ENCODE measurements around the gene PIK3C2G. TPM values are rescaled to one million over a fixed set of nuclear protein-coding genes. Genes with fewer than 3 reads are reported as not detected.
A peak's percentile ranks its signal among the peaks of the same experiment; 100 is the strongest.

Gene PIK3C2G
- polyA plus RNA-seq, 1 donor from 2014 or later = not detected

- Mint-ChIP-seq H3K36me3 (no peaks in the 10 kb centered on the region), H3K9me3 (peaks cover 6 to 12% (median 8%) of the 10 kb centered on the region in 3 donors), H3K4me3 (no peak overlapping the region), H3K27ac (no peak overlapping the region), H3K27me3 (no peaks in the 10 kb centered on the region), H3K4me1 (no peaks in the 10 kb centered on the region)
Observed at GRCh38 chr12:18391151-18391550, 129.8 kb downstream of the PIK3C2G start.

- Mint-ChIP-seq H3K27ac (no peak overlapping the region), H3K4me1 (no peaks in the 10 kb centered on the region), H3K27me3 (no peaks in the 10 kb centered on the region), H3K4me3 (no peak overlapping the region), H3K9me3 (peaks cover 2 to 14% (median 7%) of the 10 kb centered on the region in 3 donors), H3K36me3 (no peaks in the 10 kb centered on the region)
Observed at GRCh38 chr12:18394742-18395141, 133.4 kb downstream of the PIK3C2G start.

- no peak overlapping the region for H3K27ac Mint-ChIP-seq
- H3K36me3 Mint-ChIP-seq = no peaks in the 10 kb centered on the region
- peaks cover 1 to 13% (median 2%) of the 10 kb centered on the region in 3 donors for H3K9me3 Mint-ChIP-seq
- no peaks in the 10 kb centered on the region for H3K4me1 Mint-ChIP-seq
- no peak overlapping the region for H3K4me3 Mint-ChIP-seq
- H3K27me3 Mint-ChIP-seq = no peaks in the 10 kb centered on the region
Observed at GRCh38 chr12:18400186-18400585, 138.9 kb downstream of the PIK3C2G start.

GRCh38 chr12:18402872-18403611 is 141.7 kb downstream of the PIK3C2G start:
- Mint-ChIP-seq H3K27me3 (no peaks in the 10 kb centered on the region), H3K4me1 (no peaks in the 10 kb centered on the region), H3K4me3 (no peak overlapping the region), H3K9me3 (peaks cover 2 to 12% (median 3%) of the 10 kb centered on the region in 3 donors), H3K36me3 (peaks cover 1% of the 10 kb centered on the region), H3K27ac (no peak overlapping the region)

GRCh38 chr12:18411453-18411852 is 150.1 kb downstream of the PIK3C2G start:
- no peak overlapping the region for H3K27ac Mint-ChIP-seq
- H3K4me3 Mint-ChIP-seq = no peak overlapping the region
- no peaks in the 10 kb centered on the region for H3K27me3 Mint-ChIP-seq
- peaks cover 1% of the 10 kb centered on the region for H3K36me3 Mint-ChIP-seq
- no peaks in the 10 kb centered on the region for H3K4me1 Mint-ChIP-seq
- H3K9me3 Mint-ChIP-seq = peaks cover 3 to 8% (median 7%) of the 10 kb centered on the region in 3 donors

GRCh38 chr12:18414671-18415070 is 153.4 kb downstream of the PIK3C2G start:
- no peaks in the 10 kb centered on the region for H3K4me1 Mint-ChIP-seq
- H3K27ac Mint-ChIP-seq = no peak overlapping the region
- no peak overlapping the region for H3K4me3 Mint-ChIP-seq
- no peaks in the 10 kb centered on the region for H3K36me3 Mint-ChIP-seq
- no peaks in the 10 kb centered on the region for H3K27me3 Mint-ChIP-seq
- peaks cover 0 to 5% (median under 1%) of the 10 kb centered on the region in 3 donors for H3K9me3 Mint-ChIP-seq

- no peak overlapping the region for H3K27ac Mint-ChIP-seq
- H3K9me3 Mint-ChIP-seq = peaks cover 0 to 3% (median 0%) of the 10 kb centered on the region in 3 donors
- no peaks in the 10 kb centered on the region for H3K36me3 Mint-ChIP-seq
- H3K4me3 Mint-ChIP-seq = no peak overlapping the region
- H3K27me3 Mint-ChIP-seq = no peaks in the 10 kb centered on the region
- H3K4me1 Mint-ChIP-seq = no peaks in the 10 kb centered on the region
Observed at GRCh38 chr12:18415227-18415626, 153.9 kb downstream of the PIK3C2G start.

- no peak overlapping the region for H3K4me3 Mint-ChIP-seq
- H3K27me3 Mint-ChIP-seq = no peaks in the 10 kb centered on the region
- H3K27ac Mint-ChIP-seq = no peak overlapping the region
- H3K36me3 Mint-ChIP-seq = no peaks in the 10 kb centered on the region
- peaks cover 0 to 3% (median 0%) of the 10 kb centered on the region in 3 donors for H3K9me3 Mint-ChIP-seq
- H3K4me1 Mint-ChIP-seq = no peaks in the 10 kb centered on the region
Observed at GRCh38 chr12:18416412-18416811, 155.1 kb downstream of the PIK3C2G start.

GRCh38 chr12:18419311-18419710 is 158.0 kb downstream of the PIK3C2G start:
- no peak overlapping the region for H3K4me3 Mint-ChIP-seq
- no peaks in the 10 kb centered on the region for H3K36me3 Mint-ChIP-seq
- H3K27me3 Mint-ChIP-seq = no peaks in the 10 kb centered on the region
- no peaks in the 10 kb centered on the region for H3K4me1 Mint-ChIP-seq
- H3K27ac Mint-ChIP-seq = no peak overlapping the region
- peaks cover 0 to 3% (median 1%) of the 10 kb centered on the region in 3 donors for H3K9me3 Mint-ChIP-seq

GRCh38 chr12:18421867-18422266 is 160.5 kb downstream of the PIK3C2G start:
- no peaks in the 10 kb centered on the region for H3K36me3 Mint-ChIP-seq
- H3K4me1 Mint-ChIP-seq = no peaks in the 10 kb centered on the region
- H3K4me3 Mint-ChIP-seq = no peak overlapping the region
- no peaks in the 10 kb centered on the region for H3K27me3 Mint-ChIP-seq
- H3K27ac Mint-ChIP-seq = no peak overlapping the region
- peaks cover 1 to 4% (median 2%) of the 10 kb centered on the region in 3 donors for H3K9me3 Mint-ChIP-seq

GRCh38 chr12:18422871-18423270 is 161.6 kb downstream of the PIK3C2G start:
- H3K27me3 Mint-ChIP-seq = no peaks in the 10 kb centered on the region
- H3K4me3 Mint-ChIP-seq = no peak overlapping the region
- peaks cover 1 to 4% (median 2%) of the 10 kb centered on the region in 3 donors for H3K9me3 Mint-ChIP-seq
- H3K4me1 Mint-ChIP-seq = no peaks in the 10 kb centered on the region
- H3K27ac Mint-ChIP-seq = no peak overlapping the region
- no peaks in the 10 kb centered on the region for H3K36me3 Mint-ChIP-seq

- Mint-ChIP-seq H3K4me1 (no peaks in the 10 kb centered on the region), H3K9me3 (peaks cover 1 to 4% (median 2%) of the 10 kb centered on the region in 3 donors), H3K4me3 (peak overlapping the region in 1 of 4 donors; percentile 5), H3K27ac (no peak overlapping the region), H3K27me3 (no peaks in the 10 kb centered on the region), H3K36me3 (no peaks in the 10 kb centered on the region)
Observed at GRCh38 chr12:18424857-18425256, 163.5 kb downstream of the PIK3C2G start.

- Mint-ChIP-seq H3K9me3 (peaks cover 1 to 4% (median 2%) of the 10 kb centered on the region in 3 donors), H3K36me3 (no peaks in the 10 kb centered on the region), H3K4me1 (no peaks in the 10 kb centered on the region), H3K27me3 (no peaks in the 10 kb centered on the region), H3K4me3 (no peak overlapping the region), H3K27ac (no peak overlapping the region)
Observed at GRCh38 chr12:18427520-18427919, 166.2 kb downstream of the PIK3C2G start.

GRCh38 chr12:18428416-18428815 is 167.1 kb downstream of the PIK3C2G start:
- no peaks in the 10 kb centered on the region for H3K27me3 Mint-ChIP-seq
- H3K27ac Mint-ChIP-seq = no peak overlapping the region
- H3K9me3 Mint-ChIP-seq = peaks cover 0 to 4% (median 2%) of the 10 kb centered on the region in 3 donors
- no peak overlapping the region for H3K4me3 Mint-ChIP-seq
- no peaks in the 10 kb centered on the region for H3K4me1 Mint-ChIP-seq
- H3K36me3 Mint-ChIP-seq = no peaks in the 10 kb centered on the region

- Mint-ChIP-seq H3K4me1 (no peaks in the 10 kb centered on the region), H3K27me3 (no peaks in the 10 kb centered on the region), H3K36me3 (no peaks in the 10 kb centered on the region), H3K9me3 (peaks cover 0 to 7% (median 2%) of the 10 kb centered on the region in 3 donors), H3K4me3 (no peak overlapping the region), H3K27ac (no peak overlapping the region)
Observed at GRCh38 chr12:18429366-18429765, 168.0 kb downstream of the PIK3C2G start.

GRCh38 chr12:18430425-18431048 is 169.2 kb downstream of the PIK3C2G start:
- Mint-ChIP-seq H3K9me3 (peaks cover 0 to 10% (median 0%) of the 10 kb centered on the region in 3 donors), H3K36me3 (no peaks in the 10 kb centered on the region), H3K4me3 (no peak overlapping the region), H3K27ac (no peak overlapping the region), H3K4me1 (no peaks in the 10 kb centered on the region), H3K27me3 (no peaks in the 10 kb centered on the region)
